Endometrial microvascular endothelial cells (primary cell): ENCODE measurements around the gene PRR16. TPM values are rescaled to one million over a fixed set of nuclear protein-coding genes. Genes with fewer than 3 reads are reported as not detected.

Source experiments
- in situ Hi-C: cut with HindIII; loops from 2 replicates; pipeline ENCODE4 v1.10.0; 2017; ENCODE audit warnings: low sequenced_read_pairs, low pct_unique_long_range_greater_than_20kb; ENCODE audit errors: inconsistent ontology term
- total RNA-seq: library from RNA; depleted of rRNA; stranded (reverse); fragments of >200 nt; gene quantifications from one replicate; pipeline ENCODE4 v1.2.3, GENCODE V29; 2015; ENCODE audit errors: inconsistent ontology term

PRR16 gene
- total RNA-seq, 1 donor from 2014 or later: not detected

- in situ Hi-C loops: no loop called here
Observed at GRCh38 chr5:120507800-120508463, 43.8 kb downstream of the PRR16 start.

- in situ Hi-C loops: no loop called here
Observed at GRCh38 chr5:120509053-120509452, 45.0 kb downstream of the PRR16 start.

DNA sequence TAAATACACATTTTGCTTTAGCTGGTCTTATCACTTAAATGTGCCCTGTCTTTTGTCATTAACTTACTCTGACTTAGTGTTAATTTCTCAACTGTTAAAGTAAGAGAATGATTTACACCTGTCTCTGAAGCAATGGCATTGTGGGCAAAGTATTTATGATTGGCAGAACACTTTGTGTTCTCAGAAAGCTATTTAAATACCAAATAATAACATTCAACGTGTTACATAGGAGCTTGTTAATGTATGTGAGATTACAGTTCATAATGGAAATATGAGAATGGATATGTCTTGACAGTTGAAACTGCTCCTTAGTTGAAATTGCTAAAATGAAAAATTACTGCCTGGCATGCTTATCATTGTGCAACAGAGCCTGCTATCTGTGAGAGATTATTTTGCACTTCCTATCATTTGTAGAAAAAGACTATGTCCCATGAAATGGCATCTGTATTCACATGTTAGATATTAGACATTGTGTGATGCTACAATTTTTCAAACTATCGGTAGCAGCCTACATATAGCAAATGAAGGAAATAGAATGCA is 46.1 kb downstream of the PRR16 start:
- in situ Hi-C loops: no loop called here

GRCh38 chr5:120510994-120511686 is 47.0 kb downstream of the PRR16 start:
- in situ Hi-C loops: no loop called here

DNA sequence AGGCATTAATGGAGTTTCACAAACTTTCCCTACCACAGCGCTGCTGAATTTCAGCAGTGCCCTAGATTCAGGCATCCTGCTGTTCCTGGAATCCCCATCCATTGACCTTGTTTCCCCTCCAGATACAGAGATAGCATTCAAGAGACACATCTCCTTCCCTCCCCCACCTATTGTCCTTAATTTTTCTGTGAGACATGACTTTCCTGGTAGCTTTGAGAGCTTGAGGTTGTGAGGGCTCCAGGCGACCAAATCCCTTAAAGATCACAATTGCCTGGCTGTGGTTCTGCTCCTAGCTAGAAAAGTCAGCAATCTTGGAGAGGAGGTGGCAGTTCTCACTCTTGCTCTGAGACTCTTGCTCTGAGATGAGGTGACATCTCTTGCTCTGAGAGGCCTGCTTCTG is 48.0 kb downstream of the PRR16 start:
- in situ Hi-C loops: no loop called here

DNA sequence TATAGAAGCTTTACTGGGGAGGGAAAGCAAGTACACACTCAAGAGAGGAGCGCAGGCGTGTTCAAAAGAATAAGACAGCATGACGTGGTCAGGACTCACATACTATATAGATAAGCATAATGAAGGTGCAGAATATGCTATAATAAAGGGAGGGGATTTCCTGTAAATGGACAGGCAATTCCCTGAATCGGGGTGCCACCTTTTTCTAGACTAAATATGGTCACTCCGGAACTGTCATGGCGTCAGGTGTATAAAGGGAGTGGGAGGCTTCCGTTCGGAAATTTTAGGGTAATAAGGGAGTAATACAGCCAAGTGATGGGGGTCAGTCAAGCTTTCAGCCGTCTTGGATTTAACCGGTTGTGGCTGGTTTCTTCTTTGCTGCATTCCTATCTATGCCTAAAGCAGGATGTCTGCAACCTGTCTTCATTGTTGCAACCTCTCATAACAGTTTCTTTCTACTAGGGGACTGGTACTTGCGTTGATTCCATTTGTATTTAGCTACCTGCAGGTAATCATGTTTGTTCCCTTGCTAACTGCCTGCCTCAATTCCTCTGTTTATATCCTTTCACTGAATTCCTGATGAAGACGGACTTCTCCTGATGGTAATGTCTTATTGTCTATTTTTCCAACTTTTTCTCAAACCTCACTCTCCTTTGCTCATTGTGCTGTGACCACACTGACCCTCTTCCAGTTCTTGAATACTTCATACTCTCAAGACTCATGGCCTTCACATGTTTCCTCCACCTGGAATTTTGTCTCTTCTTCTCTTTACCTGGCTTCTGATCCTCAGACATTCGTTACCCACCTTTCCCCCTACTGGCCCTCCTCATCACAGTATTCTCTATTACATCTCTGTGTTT is 48.9 kb downstream of the PRR16 start:
- in situ Hi-C loops: no loop called here

- in situ Hi-C loops: no loop called here
Observed at GRCh38 chr5:120516805-120517204, 52.7 kb downstream of the PRR16 start.

DNA sequence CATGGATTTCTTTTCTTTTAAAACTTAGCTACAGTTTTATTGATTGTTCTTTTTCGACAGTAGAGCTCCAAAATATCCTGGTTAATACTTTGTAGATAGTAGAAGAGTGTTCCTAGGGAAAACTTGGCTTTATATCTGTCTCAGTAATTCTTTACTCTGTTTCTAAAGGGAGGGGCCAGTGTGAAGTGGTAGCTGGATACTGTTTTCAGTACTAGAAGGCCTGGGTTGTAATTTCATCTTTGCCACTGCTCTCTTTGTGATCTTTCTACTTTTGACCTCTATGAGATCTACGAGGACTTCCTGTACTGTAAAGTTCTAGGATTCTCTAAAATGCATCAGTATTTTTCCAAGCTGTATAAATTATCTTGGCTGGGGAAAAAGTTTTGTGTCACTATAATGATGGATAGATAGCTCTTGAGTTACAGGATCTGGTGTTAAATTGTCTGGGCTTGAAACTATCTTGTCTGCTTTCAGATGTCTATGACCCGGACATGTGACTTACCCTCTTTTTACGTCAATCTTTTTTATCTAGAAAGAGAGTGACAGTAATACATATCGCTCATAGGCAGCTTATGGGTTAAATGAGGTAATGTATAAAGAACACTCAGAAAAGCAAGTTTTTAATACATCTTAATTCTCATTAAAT is 53.6 kb downstream of the PRR16 start:
- in situ Hi-C loops: no loop called here

- in situ Hi-C loops: no loop called here
Observed at GRCh38 chr5:120518581-120518980, 54.5 kb downstream of the PRR16 start.

DNA sequence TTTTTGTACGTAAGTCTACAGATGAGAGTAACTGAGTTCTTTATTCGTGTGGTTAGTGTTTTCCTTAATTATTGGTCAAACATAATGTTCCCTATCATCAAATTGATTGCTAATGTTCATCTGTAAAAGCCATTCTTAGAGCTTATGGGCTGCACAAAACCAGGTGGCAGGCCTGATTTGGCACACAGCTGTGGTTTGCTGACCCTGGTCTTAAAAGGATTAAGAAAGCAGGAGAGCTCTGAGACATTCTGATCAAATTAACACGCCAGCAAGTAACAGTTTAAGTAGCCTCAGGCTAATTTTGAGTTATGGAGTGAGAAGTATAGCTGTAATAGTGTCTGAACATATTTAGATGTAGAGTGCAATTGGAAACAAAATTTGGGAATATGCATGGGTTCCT is 63.2 kb downstream of the PRR16 start:
- in situ Hi-C loops: no loop called here

DNA sequence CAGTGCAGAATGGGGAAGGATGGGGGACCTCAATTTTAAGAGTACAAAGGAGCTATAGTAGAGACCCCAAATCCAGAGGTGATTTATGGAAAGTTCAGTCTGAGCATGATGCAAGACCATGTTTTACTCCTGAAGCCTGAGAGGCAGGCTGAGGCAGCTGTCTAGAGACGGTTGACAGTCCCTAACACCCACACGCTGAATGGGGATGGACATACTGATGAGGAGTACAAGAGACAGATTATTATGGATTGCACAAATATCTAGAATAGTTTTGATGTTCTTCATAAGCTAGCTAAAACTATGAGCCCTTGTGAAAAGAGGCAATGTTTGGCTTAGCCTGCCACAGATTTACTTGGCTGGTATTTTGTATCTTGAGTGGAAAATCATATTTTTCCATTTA is 64.5 kb downstream of the PRR16 start:
- in situ Hi-C loops: no loop called here

DNA sequence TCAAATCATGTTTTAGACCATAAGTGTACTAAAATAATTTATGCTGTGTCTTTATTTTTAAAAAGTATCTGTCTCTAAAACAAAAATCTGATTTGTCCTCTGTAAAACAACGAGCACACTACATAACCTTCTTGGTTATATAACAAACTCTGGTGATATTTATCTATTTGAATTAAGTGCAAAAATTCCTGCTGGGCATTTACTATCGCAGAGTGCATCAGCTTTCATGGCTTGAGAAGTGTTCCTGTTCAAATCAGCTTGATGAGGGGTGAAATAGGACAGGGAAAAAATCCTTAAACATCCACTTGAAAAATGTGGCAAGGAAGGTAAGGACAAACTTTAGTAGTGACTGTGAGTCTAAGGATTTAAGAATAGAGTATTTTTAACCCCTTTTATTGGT is 65.3 kb downstream of the PRR16 start:
- in situ Hi-C loops: no loop called here

DNA sequence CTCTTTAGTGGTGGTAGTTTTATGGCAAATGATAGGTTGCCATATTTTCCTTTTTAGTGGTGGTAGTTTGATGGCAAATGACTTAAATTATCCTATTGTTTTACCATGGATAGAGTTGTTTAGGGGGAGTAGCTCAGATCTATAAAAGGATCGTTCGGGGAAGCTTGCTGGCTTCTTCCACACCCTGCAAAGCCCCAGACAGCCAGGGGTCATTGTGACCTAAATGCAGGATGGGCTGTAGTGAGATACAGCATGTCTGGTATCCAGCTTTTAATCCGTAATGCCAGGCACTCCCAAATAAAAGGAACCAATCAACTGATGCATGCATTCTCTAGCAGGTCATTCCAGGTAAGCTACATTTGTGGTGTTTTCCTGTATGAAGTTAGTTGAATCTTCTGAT is 67.1 kb downstream of the PRR16 start:
- in situ Hi-C loops: no loop called here

GRCh38 chr5:120532835-120533234 is 68.7 kb downstream of the PRR16 start:
- in situ Hi-C loops: no loop called here

- in situ Hi-C loops: no loop called here
Observed at GRCh38 chr5:120533581-120533980, 69.5 kb downstream of the PRR16 start.

- in situ Hi-C loops: no loop called here
Observed at GRCh38 chr5:120535900-120536299, 71.8 kb downstream of the PRR16 start.

DNA sequence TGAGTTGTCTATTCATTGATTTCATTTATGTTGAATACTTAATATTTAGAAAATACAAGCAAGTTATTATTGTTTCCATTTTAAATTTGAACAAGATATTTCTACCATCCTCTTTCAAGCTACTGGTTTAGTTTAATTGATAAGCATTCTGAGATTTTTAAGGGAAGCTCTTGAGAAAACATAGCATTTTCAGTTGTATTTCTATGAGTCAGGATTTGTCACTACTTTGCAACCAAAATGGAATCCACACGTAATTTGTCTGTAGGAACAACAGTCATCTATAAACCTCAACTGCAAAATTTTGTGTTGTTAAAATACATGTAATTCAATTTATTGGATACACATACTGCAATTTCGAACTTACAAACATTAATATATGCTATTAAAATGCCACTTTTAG is 74.0 kb downstream of the PRR16 start:
- in situ Hi-C loops: no loop called here

DNA sequence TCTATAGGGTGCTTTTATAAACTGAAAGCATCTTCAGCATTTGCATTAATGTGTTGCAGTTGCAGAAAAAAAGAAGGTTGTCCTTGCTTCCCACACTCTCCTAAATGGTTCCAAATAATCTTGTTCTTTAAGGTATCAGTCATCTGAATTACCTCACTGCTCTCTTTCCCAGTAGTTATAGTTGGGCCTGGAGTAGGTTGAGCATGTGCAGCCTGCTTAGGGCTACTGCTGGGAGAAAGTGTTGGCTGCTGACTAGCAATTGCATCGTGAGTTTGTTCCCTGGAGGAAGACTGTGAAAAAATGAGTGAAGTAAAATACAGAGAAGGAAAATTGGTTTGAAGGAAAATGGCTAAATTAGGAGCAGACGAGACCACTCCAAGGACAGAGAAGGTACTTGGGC is 74.5 kb downstream of the PRR16 start:
- in situ Hi-C loops: no loop called here

DNA sequence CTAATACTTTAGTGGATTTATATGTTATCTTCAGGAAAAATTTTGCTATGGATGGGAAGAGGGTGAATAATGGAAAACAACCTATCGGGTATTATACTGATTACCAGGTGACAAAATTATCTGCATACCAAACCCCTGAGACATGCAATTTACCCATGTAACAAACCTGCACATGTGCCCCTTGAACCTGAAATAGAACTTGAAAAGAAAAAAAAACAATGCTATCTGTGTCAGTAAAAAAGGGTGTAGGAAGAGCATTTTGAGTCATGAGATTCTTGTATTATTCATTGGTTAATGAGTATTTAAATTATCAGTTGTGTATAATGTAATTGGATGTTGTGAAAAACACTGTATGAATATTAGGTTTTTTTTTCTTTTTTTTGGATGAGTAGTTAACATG is 75.4 kb downstream of the PRR16 start:
- in situ Hi-C loops: no loop called here
